ENCODE results near the gene C2orf92. TPM values are rescaled to one million over a fixed set of nuclear protein-coding genes. Genes with fewer than 3 reads are reported as not detected.

The C2orf92 gene
- polyA plus RNA-seq, 1 donor from 2014 or later: 10.7 TPM

DNA sequence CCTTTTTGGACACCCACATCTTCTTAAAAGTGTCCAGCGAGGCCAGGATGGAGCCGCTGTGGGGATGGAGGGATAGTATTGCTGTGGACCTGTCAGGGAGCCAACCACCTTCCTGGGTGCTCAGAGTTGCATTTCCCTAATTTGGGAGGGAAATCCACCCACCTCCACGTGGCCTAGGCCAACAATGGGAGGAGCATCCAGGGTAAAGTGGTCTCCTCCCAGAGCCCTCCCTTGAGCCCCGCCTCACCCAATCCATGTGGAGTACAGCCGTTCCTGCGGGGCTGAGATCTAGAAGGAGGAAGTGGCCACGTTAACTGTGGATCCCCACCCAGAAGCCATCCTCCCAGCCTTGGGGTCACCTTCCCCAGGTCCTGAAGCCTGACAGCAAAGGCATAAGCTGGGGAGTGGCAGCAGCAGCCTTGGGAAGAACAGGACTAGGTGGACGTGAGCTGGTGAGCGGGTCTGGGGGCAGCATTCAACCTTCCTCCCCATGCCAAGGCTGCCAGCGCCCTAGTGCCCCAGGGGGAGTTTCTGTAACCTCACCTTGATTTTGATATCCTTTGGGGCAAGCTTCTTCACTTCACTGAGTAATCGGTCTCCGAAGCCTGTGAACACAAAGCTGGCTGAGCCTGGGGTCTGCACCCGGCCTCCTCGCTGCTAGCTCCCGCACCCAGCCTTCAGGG lies 12.5 kb upstream of the C2orf92 start:
- no peak overlapping the region for H3K4me2 ChIP-seq (ENCODE audit: low read length)
- no peak overlapping the region for H3K4me3 ChIP-seq (ENCODE audit: low read length)
- no peaks in the 10 kb centered on the region for H3K9me2 ChIP-seq (ENCODE audit: insufficient read depth, low read length)
- H3K79me2 ChIP-seq (replicated peaks; ENCODE audit: insufficient read depth, low read length): peaks cover 7% of the 10 kb centered on the region
- H3K27ac ChIP-seq (ENCODE audit: low read length): no peak overlapping the region
- no peak overlapping the region for H2AFZ ChIP-seq (ENCODE audit: low read depth, low read length)
- H3K27me3 ChIP-seq (ENCODE audit: insufficient read depth, low read depth, low read length): no peaks in the 10 kb centered on the region
- H3K9ac ChIP-seq (ENCODE audit: low read length): no peak overlapping the region
- no peaks in the 10 kb centered on the region for H3K36me3 ChIP-seq (ENCODE audit: insufficient read depth, low read length)
- no peaks in the 10 kb centered on the region for H3K9me3 ChIP-seq (ENCODE audit: low read length)
- no peaks in the 10 kb centered on the region for H3F3A ChIP-seq (ENCODE audit: insufficient read depth, low read length, poor library complexity, severe bottlenecking)
- H4K20me1 ChIP-seq (ENCODE audit: insufficient read depth): no peaks in the 10 kb centered on the region
- TF ChIP-seq, protein P1, sequence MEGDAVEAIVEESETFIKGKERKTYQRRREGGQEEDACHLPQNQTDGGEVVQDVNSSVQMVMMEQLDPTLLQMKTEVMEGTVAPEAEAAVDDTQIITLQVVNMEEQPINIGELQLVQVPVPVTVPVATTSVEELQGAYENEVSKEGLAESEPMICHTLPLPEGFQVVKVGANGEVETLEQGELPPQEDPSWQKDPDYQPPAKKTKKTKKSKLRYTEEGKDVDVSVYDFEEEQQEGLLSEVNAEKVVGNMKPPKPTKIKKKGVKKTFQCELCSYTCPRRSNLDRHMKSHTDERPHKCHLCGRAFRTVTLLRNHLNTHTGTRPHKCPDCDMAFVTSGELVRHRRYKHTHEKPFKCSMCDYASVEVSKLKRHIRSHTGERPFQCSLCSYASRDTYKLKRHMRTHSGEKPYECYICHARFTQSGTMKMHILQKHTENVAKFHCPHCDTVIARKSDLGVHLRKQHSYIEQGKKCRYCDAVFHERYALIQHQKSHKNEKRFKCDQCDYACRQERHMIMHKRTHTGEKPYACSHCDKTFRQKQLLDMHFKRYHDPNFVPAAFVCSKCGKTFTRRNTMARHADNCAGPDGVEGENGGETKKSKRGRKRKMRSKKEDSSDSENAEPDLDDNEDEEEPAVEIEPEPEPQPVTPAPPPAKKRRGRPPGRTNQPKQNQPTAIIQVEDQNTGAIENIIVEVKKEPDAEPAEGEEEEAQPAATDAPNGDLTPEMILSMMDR (IDR thresholded peaks at IDR 0.05; ENCODE audit: poor library complexity, severe bottlenecking): no peak
- TF ChIP-seq EZH2 (IDR thresholded peaks at IDR 0.05; ENCODE audit: borderline replicate concordance, insufficient read depth, low read length, poor library complexity, severe bottlenecking) (no peak), TAF1 (IDR thresholded peaks at IDR 0.05; ENCODE audit: low read depth) (no peak), MXI1 (conservative IDR thresholded peaks at IDR 0.05; ENCODE audit: poor library complexity, severe bottlenecking) (no peak)
- TF ChIP-seq, protein P2, sequence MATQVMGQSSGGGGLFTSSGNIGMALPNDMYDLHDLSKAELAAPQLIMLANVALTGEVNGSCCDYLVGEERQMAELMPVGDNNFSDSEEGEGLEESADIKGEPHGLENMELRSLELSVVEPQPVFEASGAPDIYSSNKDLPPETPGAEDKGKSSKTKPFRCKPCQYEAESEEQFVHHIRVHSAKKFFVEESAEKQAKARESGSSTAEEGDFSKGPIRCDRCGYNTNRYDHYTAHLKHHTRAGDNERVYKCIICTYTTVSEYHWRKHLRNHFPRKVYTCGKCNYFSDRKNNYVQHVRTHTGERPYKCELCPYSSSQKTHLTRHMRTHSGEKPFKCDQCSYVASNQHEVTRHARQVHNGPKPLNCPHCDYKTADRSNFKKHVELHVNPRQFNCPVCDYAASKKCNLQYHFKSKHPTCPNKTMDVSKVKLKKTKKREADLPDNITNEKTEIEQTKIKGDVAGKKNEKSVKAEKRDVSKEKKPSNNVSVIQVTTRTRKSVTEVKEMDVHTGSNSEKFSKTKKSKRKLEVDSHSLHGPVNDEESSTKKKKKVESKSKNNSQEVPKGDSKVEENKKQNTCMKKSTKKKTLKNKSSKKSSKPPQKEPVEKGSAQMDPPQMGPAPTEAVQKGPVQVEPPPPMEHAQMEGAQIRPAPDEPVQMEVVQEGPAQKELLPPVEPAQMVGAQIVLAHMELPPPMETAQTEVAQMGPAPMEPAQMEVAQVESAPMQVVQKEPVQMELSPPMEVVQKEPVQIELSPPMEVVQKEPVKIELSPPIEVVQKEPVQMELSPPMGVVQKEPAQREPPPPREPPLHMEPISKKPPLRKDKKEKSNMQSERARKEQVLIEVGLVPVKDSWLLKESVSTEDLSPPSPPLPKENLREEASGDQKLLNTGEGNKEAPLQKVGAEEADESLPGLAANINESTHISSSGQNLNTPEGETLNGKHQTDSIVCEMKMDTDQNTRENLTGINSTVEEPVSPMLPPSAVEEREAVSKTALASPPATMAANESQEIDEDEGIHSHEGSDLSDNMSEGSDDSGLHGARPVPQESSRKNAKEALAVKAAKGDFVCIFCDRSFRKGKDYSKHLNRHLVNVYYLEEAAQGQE (IDR thresholded peaks at IDR 0.05; ENCODE audit: borderline replicate concordance): no peak

DNA sequence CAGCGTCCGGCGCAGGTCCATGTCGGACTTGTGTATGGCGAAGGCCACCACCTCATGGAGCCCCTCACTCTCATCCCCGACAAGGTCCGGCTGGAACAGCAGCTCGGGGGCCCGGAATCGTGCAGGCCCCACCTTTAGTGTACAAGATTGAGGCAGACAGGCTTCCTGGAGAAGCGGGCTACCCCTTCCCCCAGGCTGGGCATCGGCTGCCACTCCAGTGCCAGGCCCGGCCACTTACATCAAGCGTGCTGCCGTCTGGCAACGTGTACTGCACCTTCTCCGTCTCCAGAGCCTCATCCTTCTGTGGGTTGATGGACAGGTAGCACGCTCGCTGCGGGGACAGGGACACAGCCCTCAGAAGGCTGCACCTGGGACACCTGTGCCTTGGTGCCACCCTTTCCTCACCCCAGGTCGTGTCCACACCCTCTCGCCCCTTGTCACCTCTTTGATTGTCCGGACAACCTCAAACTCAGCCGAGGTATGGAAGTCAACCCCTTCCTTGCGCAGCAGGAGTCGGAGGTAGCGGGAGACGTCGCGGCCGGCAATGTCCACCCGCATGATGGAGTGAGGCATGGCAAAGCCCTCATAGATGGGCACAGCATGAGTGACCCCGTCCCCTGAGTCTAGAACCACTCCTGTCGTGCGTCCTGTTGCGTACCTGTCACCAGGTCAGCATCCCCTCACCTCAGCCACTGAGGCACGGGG lies 11.4 kb upstream of the C2orf92 start:
- Histone ChIP-seq H3K9me2 (ENCODE audit: insufficient read depth, low read length) (no peaks in the 10 kb centered on the region), H3K79me2 (replicated peaks; ENCODE audit: insufficient read depth, low read length) (peaks cover 18% of the 10 kb centered on the region), H3K9ac (ENCODE audit: low read length) (no peak overlapping the region), H4K20me1 (ENCODE audit: insufficient read depth) (no peaks in the 10 kb centered on the region), H3K27me3 (ENCODE audit: insufficient read depth, low read depth, low read length) (no peaks in the 10 kb centered on the region), H3K4me3 (ENCODE audit: low read length) (no peak overlapping the region), H3K4me2 (ENCODE audit: low read length) (no peak overlapping the region), H2AFZ (ENCODE audit: low read depth, low read length) (no peak overlapping the region), H3F3A (ENCODE audit: insufficient read depth, low read length, poor library complexity, severe bottlenecking) (no peaks in the 10 kb centered on the region), H3K27ac (ENCODE audit: low read length) (no peak overlapping the region), H3K36me3 (ENCODE audit: insufficient read depth, low read length) (no peaks in the 10 kb centered on the region), H3K9me3 (ENCODE audit: low read length) (no peaks in the 10 kb centered on the region)
- TF ChIP-seq SMC3 (conservative IDR thresholded peaks at IDR 0.05; ENCODE audit: poor library complexity): no peak
- TF ChIP-seq, protein P2 (IDR thresholded peaks at IDR 0.05; ENCODE audit: borderline replicate concordance): no peak
- TF ChIP-seq TAF1 (IDR thresholded peaks at IDR 0.05; ENCODE audit: low read depth): no peak
- TF ChIP-seq, protein P1 (IDR thresholded peaks at IDR 0.05; ENCODE audit: poor library complexity, severe bottlenecking): no peak
- TF ChIP-seq POLR2AphosphoS5 (IDR thresholded peaks at IDR 0.05): no peak
- no peak for TF ChIP-seq RAD21 (conservative IDR thresholded peaks at IDR 0.05)
- no peak for TF ChIP-seq EZH2 (IDR thresholded peaks at IDR 0.05; ENCODE audit: borderline replicate concordance, insufficient read depth, low read length, poor library complexity, severe bottlenecking)
- TF ChIP-seq MXI1 (conservative IDR thresholded peaks at IDR 0.05; ENCODE audit: poor library complexity, severe bottlenecking): no peak
- no peak for TF ChIP-seq EP300 (conservative IDR thresholded peaks at IDR 0.05; ENCODE audit: poor library complexity, severe bottlenecking)
